ENCODE measurements around the gene NISCH.

DNA sequence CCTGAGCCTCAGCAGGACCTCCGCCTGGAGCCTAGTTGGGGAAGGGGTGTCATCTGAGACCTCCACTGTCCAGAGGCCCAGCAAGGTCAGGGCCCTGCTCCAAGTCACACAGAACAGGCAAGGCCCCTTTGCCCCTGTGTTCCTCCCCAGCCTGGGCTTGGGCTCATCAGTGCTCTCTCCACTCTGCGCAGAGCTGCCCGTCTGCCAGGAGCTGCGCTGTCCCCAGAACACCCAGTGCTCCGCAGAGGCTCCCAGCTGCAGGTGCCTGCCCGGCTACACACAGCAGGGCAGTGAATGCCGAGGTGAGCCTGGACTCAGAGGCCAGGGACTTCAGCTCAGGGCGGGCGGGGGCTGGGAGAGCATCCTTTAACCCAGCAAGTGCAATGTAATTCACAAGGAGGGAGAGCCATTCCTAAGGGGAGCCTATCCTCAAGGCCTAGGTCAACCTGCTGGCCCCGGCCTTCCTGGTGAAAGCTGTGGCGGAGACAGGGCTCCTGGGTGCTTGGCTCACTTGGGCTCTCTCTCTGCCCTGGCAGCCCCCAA, 47.5 kb downstream of the NISCH start:
- TF ChIP-seq, protein P1, sequence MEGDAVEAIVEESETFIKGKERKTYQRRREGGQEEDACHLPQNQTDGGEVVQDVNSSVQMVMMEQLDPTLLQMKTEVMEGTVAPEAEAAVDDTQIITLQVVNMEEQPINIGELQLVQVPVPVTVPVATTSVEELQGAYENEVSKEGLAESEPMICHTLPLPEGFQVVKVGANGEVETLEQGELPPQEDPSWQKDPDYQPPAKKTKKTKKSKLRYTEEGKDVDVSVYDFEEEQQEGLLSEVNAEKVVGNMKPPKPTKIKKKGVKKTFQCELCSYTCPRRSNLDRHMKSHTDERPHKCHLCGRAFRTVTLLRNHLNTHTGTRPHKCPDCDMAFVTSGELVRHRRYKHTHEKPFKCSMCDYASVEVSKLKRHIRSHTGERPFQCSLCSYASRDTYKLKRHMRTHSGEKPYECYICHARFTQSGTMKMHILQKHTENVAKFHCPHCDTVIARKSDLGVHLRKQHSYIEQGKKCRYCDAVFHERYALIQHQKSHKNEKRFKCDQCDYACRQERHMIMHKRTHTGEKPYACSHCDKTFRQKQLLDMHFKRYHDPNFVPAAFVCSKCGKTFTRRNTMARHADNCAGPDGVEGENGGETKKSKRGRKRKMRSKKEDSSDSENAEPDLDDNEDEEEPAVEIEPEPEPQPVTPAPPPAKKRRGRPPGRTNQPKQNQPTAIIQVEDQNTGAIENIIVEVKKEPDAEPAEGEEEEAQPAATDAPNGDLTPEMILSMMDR (IDR thresholded peaks at IDR 0.05; ENCODE audit: low read length) = no peak
- TF ChIP-seq EZH2 (optimal IDR thresholded peaks at IDR 0.05; ENCODE audit: low read depth, low read length) = no peak

Data from MM.1S (cell line).